ENCODE results near the gene RWDD4.

DNA sequence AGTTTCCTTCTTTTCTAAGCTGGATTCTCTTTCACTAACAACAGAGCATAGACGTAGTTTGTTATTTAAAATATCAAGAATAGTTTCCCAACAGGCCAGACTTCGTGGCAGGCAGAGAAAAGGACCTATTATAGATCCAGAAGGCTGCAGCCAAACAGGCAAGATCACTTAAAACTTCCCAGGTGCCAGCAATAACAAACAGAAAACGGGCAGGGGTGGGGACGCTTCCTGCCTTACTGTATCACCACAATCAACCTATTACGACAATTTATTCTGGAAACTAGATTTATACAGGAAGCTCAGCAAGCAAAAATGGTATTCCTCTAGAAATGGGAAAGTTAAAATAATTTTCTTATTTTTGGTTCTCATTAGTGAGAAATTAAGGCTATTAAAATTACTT lies 22.1 kb downstream of the RWDD4 start:
- no peak for TF ChIP-seq CTCF (IDR thresholded peaks at IDR 0.05; ENCODE audit: insufficient read depth, low read length)
- TF ChIP-seq POLR2AphosphoS5 (IDR thresholded peaks at IDR 0.05; ENCODE audit: low read depth) = no peak
- no peak for TF ChIP-seq SPI1 (IDR thresholded peaks at IDR 0.05; ENCODE audit: borderline replicate concordance, low read depth)
